Activated CD4-positive, alpha-beta T cell treated with anti-CD3 and anti-CD28 coated beads, Interleukin-2, amount 50 U/mL, for 16 hours (primary cell): ENCODE measurements around the gene ERH.

ENCODE experiments used
- DNase-seq: peaks from one replicate; pipeline ENCODE4 v3.0.0-alpha.2; 2020

The ERH gene

DNA sequence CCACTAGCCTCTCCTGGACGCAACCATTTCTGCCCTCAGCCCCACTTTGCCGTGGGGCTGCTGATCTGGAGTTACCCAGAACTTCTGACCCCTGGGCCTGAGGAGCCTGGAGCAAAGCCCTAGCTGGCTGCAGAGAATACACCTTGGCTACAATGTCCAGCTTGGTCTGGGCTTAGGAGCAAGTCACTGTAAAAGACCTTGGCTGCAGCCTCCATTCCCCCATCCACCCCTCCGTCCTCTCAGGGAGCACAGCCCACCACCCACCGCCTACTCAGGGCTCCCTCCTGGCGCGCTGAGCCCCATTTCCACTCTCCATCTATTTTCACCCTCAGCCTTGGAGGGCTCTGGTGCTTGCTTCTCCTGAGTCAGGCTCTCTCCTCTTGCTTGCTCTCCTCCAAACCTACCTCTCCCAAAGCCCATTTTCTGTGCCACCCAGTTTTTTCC lies 42.9 kb downstream of the ERH start:
- no peak for DNase-seq

DNA sequence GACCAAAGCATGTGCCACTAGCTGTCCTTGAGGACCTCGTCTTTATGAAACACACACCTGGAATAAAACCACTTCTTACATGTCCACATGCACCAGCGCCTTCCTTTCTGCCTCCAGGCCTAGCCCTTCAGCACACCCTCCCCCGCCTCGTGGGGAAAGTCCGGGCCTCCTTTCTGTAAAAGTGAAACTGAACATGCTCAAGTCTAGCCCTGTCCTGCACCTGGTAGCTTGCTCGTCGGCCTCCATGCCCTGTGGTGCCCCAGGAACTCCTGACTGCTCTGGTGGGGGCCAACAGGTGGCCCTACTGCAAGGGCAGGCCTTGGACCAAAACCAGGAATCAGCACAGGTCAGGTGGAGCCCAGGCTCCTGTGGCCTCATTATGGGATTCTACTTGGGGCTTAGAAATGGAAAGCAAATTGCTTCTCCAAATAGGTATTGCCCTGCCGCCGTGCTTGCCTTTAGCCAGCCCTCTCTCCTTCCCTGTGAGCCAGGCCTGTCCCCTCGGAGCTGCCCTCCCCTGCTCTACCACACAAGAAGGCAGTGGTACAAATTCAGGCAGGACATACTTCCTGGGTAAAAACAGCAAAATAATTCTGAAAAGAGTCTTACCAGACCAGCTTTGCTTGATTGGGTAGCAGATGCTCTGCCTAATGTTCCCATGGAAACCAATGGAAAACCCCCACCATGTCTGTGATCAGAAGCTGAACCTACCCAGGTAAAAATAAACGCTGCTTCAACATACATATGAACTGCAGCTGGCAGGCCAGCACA lies 43.5 kb downstream of the ERH start:
- DNase-seq, result peak; percentile 80

DNA sequence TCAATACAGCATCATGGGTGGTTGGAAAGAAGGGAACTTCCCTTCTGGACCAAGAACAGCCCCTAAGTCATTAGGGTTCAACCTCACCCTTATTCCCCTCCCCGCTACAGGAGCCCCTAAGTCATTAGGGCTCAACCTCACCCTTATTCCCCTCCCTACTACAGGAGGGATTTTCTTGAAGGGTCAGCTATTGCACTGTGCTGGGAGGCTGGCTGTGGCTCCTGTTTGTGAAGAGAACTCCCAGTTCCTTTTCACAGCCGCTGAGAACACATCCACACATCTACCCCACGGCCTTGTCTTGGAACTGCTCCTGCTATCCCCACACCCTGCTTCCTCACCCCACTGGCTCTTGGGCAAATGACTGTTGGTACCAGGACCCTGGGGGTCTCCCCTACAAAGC lies 44.9 kb downstream of the ERH start:
- no peak for DNase-seq

DNA sequence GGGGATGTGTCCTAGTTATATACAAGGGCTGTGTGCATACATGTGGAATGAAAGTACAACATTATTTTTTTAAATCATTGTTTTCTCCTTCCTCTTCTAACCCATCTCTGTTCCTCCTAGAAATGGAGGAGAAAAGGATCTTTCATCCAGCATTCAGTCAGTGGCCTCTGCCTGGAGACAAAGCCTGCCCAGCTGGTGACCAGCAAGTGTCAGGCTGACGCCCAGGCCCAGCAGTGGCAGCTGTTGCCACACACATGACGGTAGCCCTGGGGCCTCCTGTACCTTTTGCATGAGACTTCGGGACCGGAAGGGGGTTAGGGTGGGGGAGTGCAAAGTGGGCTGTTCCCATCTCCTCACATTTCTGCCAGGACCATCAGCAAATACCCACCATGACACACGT lies 46.2 kb downstream of the ERH start:
- no peak for DNase-seq

DNA sequence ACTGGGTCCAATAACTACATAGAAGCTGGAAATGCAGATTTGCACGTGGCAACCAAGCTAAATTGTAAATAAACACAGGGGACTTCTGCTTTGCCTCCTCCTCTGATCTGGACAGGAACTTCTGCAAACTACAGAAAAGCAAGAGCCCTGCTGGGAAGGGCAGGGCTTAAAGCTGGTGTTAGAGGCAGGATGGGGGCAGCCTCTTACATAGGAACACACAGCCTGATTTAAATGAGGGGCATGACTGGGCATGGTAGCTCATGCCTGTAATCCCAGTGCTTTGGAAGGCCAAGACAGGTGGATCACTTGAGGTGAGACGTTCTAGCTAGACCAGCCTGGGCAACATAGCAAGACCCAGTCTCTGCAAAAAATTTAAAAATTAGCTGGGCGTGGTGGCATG lies 46.7 kb downstream of the ERH start:
- DNase-seq, result no peak

DNA sequence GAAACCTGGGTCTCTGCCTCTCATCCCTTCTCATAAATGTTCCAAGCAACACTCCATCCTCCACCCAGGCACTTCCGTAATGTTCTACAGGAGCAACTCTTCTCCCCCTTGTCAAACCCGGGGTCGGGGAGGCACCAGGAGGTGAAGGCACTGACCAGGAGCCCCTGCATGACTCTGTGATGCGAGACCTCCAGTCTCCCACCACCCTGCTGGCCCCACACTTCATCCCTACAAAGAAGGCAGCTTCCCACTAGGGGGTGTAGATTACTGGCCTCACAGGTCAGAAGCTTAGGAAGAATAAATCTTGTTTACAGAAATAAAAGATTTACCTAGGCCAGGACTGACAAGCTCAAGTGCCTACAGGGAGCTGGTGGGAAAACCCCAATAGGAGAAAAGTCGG lies 47.2 kb downstream of the ERH start:
- no peak for DNase-seq

DNA sequence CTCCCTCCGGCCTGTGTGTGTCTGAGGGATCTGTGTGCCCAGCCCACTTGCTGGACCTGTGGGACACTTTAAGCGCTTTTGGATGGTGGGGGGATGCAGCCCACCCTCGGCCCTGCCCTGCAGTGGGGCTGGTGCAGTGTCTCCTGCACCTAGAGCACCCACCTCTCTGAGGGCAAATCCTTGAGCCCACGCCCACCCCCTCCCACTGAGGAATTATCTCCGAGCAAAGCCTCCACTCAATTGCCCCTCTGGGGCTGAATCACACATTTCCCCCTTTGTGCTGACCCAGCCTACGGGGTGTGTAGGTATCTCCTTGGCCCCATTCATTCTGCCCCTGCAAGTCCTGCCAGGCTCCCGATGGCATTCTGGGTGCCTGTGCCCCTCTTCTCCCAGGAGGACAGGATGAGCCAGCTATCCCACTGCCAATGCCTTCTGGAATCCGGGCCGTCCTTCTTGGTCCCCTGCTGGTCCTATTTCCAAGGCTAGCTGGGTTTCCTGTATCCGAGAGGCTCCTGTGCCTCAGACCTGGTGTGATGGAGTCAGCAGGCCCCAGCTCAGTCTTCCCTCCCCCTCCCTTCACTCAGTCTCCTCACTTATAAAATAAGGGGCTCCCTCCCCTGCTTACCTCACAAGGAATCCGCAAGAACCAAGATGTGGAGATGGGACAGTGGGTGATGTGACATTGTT lies 48.9 kb downstream of the ERH start:
- no peak for DNase-seq

DNA sequence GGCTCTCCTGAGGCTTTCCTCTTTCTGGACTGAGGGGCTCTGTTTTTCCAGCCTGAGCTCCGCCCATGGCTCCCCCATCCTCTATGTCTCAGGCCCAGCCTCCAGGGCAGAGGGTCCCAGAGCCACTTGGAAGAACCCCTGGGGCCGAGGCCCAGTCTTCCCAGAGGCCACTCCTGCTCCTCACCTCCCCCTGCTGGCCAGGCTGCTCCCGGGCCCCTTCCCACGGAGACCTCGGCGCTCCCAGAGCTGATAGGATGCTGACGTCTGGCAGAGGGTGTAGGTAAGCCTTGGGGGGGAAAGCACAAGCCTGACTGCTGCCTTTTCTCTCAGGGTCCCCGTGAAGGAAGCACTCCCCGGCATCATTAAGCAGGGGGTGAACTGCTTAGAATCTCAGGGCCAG lies 51.4 kb downstream of the ERH start:
- DNase-seq, result no peak

DNA sequence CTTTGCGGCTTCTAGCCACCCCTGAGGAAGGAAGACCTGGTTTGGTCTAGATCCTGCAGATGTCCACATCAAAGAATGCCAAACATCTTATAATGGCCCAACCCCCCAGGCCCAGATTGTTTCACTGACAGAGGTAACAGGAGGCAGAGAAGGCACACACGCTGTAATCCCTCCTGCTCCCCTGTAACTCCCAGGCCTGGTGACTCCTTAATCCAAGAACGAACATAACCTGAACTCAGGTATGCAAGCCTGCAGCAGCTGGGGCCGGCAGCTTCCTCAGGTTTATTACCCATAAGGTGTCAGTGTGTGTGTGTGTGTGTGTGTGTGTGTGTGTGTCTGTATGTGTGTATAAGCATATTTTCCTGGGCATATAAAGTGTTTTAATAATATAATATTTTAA lies 52.7 kb downstream of the ERH start:
- DNase-seq, result no peak

DNA sequence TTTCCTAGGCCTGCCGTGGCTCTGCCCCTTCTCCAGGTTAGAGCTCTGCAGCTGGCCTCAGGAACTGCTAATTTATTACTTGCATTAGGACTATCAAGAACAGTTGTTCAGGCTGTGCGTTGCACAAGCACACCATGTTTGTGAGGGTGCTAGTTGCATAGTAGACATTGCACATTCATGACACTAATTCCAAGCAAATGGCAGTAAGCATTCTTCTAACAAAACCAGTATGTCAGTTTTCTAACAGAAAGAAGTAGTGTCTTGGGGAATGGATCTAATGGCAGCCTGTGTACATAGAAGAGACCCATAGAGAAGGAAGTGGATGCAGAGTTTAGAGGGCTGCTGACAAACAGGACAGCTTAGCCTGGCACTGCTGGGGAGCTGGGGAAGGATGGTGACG lies 53.9 kb downstream of the ERH start:
- no peak for DNase-seq

DNA sequence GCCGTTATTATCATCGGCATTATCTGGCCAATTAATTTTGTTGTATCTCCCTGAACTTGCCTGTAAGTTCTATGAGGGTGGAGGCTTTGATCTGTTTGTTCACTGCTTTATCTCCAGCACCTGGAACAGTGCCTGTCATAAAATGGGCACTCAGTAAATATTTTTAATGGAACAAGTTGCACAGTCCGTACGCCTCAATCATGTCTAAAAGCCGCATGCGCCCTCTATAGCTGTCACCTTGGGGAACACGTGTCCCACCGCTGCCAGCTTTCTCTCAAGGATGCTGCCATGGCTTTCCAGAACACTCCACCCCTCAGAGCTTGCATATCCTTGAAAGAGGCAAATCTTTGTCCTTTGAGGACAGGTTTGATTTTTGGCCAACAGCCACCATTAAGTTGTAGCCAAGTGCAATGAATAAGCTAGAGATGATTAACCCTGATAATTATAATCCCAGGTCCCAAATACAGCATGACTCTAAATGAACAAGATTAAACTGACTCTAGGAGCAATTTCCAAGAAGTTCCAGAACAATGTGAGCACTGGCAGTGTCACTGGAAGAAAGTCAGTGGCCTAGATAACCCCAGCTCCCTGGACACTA lies 55.1 kb downstream of the ERH start:
- no peak for DNase-seq

DNA sequence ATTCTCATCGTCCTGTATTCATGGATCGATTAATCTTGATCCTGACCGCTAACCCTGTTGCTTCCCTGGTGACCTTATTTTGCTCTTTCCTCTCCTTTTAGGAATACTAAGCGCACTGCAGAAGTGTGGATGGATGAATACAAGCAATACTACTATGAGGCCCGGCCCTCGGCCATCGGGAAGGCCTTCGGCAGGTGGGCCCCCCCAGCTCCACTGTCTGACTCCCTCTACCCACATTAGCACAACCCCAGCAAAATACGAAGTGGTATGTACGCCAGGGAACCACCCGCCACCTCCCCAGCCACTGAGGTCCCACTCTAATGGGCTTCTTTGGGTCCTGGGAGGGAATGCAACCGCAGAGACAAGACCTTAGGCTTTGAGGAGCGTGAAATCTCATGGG lies 58.7 kb downstream of the ERH start:
- DNase-seq, result no peak

DNA sequence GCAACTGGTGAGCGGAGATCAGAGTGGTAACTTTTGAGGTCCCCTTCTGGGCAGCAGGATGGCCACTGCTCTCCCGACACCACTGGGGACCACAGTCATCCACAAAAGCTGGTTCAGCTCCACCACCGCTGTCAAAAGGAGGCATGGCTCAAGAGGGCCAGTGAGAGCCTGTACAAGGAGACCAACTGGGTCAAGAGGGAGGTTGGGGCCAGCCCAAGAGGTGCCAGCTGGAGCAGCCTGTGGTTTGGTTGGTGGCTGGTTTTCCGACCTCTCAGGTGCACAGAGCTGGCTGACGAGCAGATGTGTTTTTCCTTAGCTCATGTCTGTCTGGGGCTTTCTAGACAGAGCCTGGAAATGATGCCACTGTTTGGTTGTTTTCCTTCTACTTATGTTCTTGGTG lies 60.1 kb downstream of the ERH start:
- no peak for DNase-seq

DNA sequence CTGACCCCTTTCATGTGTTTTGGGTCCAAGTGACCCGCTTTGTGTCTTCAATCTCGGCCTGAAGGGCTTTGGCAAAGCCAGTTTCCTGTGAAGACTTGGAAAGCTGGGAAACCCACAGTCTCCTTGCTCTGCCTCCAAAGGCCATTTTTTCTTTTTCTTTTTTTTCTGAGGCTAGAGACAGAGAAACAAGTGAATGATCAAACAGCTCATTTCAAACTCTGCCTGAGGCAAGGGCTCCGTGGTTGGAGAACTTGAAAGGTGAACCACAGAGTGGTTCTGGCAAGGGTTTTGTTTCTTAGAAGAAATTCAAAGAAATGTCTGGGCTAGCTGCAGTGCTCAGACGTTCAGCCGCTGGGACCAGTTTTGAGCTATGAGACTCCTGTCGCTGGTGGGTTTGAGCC lies 62.7 kb downstream of the ERH start:
- DNase-seq, result no peak

DNA sequence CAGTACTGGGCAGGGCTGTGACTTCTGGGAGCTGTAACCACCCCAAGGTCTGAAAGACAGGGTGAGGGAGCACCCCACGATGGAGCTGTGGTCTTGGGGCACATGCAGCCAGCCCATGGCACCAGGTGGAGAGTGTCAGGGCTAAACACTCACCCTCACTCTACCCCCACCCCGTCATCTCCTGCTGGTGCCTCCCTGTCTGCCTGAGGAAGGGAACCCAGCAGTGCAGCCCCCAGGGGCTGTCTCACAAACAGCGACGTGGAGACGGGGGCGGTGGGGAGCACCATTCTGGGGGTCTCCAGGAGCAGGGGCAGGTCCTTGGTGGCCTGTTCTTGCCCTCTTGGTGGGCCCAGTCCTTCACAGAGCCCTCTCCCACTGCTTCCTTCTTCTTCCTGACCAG lies 63.5 kb downstream of the ERH start:
- no peak for DNase-seq

DNA sequence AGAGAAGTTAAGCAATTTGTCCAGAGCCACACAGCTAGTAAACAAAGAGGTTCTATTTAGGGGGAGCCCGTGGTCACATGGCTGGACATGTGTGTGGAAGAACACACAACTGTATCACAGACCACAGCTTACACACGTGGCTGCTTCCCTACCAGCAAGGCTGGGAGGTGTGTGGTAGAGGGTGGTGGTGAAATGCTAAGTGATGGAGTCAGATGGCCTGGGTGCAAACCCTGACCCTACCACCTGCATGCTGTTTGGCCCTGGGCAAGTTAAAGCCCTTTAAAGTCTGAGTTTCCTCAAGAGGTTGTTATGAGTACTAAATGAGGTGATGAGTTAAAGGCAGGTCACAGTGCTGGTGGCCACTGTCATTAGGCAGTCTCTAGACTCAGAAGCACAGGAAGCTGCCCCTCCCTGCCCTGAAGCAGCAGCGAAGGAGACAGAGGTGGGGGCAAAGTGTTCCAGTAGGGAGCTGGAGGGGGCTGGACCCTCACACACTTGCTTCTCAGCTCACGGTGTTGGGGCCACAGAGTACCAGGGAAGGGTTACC lies 64.2 kb downstream of the ERH start:
- DNase-seq, result no peak

DNA sequence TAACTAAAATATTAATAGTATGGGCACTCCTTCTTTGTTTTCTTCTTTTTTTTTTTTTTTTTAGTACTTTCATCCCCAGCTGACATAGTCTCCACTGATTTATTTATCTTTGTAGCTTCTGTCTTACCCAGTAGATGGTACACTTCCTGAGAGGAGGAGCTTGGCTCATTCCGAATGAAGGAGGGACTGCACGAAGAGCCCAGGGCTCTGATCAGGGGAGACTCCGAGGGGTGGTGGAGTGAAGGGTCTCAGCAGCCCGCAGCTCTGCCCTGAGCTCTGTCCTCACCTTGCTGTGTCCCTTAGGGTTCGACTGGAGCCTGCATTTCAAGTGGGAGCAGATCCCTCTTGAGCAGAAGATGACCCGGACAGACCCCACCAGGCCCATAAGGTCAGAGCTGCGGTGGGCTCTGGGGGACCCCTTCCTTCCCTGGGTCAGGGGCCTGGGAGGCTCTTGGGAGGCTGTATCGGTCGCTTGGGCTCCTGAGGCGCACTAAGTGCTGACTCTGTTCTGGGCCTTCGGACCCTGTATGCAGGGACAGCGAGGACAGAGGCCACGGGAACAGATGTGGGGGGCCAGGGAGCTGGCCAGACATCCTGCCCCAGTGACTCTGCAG lies 65.2 kb downstream of the ERH start:
- DNase-seq, result no peak

DNA sequence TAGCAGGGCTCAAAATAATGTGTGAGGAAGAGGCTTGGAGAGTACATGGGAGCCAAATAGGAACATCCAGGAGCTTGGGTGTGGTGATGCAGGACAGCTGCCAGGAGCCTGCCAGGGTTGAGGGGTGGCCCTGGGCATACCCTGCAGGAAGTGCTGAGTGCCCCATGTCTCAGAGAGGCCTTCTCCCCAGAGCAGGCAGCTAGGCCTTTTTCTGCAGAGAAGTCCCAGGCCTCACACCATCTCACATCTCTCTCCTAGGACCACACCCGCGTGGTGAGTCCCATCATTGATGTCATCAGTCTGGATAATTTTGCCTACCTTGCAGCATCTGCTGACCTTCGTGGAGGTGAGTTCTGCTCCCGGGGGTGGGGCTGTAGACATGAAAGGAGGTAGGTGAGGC lies 66.9 kb downstream of the ERH start:
- no peak for DNase-seq
